ENCODE measurements around the gene ZNRF3.
"Not testable (repeated sequence)": the region's sequence is repeated elsewhere in the genome, so short reads cannot be mapped to it uniquely, and the experiment has no call there.

Gene ZNRF3

GRCh38 chr22:28942333-28942732 is 59.0 kb downstream of the ZNRF3 start:
- no peak for TF ChIP-seq CTCF (IDR thresholded peaks at IDR 0.05; ENCODE audit: low read depth, low read length, missing control alignments)
- no peak for DNase-seq (ENCODE audit: extremely low read depth, low read depth)
- H3K4me3 ChIP-seq (replicated peaks; ENCODE audit: low read depth, low read length): no peak overlapping the region

- no peak for TF ChIP-seq CTCF (IDR thresholded peaks at IDR 0.05; ENCODE audit: low read depth, low read length, missing control alignments)
- DNase-seq (ENCODE audit: extremely low read depth, low read depth): no peak
- no peak overlapping the region for H3K4me3 ChIP-seq (replicated peaks; ENCODE audit: low read depth, low read length)
Observed at GRCh38 chr22:28942801-28943500, 59.6 kb downstream of the ZNRF3 start.

- no peak overlapping the region for H3K4me3 ChIP-seq (replicated peaks; ENCODE audit: low read depth, low read length)
- DNase-seq (ENCODE audit: extremely low read depth, low read depth): no peak
- TF ChIP-seq CTCF (IDR thresholded peaks at IDR 0.05; ENCODE audit: low read depth, low read length, missing control alignments): no peak
Observed at GRCh38 chr22:28943501-28943879, 60.1 kb downstream of the ZNRF3 start.

GRCh38 chr22:28947125-28947524 is 63.8 kb downstream of the ZNRF3 start:
- no peak for DNase-seq (ENCODE audit: extremely low read depth, low read depth)
- no peak overlapping the region for H3K4me3 ChIP-seq (replicated peaks; ENCODE audit: low read depth, low read length)
- TF ChIP-seq CTCF (IDR thresholded peaks at IDR 0.05; ENCODE audit: low read depth, low read length, missing control alignments): no peak

- no peak for TF ChIP-seq CTCF (IDR thresholded peaks at IDR 0.05; ENCODE audit: low read depth, low read length, missing control alignments)
- no peak for DNase-seq (ENCODE audit: extremely low read depth, low read depth)
- H3K4me3 ChIP-seq (replicated peaks; ENCODE audit: low read depth, low read length): no peak overlapping the region
Observed at GRCh38 chr22:28948424-28948823, 65.1 kb downstream of the ZNRF3 start.

GRCh38 chr22:28948860-28949551 is 65.6 kb downstream of the ZNRF3 start:
- not testable (repeated sequence) for DNase-seq (ENCODE audit: extremely low read depth, low read depth)

GRCh38 chr22:28949788-28950187 is 66.4 kb downstream of the ZNRF3 start:
- no peak for TF ChIP-seq CTCF (IDR thresholded peaks at IDR 0.05; ENCODE audit: low read depth, low read length, missing control alignments)
- DNase-seq (ENCODE audit: extremely low read depth, low read depth): no peak
- no peak overlapping the region for H3K4me3 ChIP-seq (replicated peaks; ENCODE audit: low read depth, low read length)

More at GRCh38 chr22:28948860-28949551, 65.6 kb downstream of the ZNRF3 start:
- H3K4me3 ChIP-seq (replicated peaks; ENCODE audit: low read depth, low read length): not testable (repeated sequence)

All from HFF-Myc (cell line).